ENCODE data around the gene HLA-DRA.

Gene HLA-DRA

DNA sequence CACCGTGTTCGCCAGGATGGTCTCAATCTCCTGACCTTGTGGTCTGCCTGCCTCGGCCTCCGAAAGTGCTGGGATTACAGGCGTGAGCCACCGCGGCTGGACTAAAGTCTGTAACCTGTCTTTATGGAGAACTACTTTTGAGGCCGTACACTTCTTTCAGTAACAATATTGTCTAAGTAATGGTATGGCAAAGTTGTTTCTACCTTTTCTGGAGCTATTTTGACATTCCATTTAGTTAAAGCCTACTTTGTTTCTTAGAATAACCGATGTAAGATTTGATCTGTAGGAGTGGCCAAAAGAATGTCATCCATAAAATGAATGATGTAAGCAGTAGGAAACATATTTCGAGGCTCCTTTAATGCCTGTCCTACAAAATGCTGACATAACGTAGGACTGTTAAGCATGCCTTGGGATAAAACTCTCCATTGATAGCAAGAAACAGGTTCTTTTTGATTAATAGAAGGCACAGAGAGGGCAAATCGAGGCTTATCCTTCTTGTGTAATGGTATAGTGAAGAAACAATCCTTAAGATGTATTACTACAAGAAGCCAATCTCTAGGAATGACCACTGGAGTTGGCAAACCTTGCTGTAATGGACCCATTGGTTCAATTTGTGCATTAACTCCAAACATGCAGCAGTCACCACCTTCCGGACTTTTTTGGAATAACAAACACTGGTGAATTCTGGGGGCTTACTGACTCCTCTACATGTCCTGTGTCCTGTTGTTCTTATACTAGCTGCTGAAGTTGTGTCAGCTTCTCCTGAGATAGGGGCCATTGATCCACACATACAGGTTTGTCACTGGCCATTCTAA, 35.9 kb downstream of the HLA-DRA start:
- DNase-seq (ENCODE audit: low read depth), result no peak

DNA sequence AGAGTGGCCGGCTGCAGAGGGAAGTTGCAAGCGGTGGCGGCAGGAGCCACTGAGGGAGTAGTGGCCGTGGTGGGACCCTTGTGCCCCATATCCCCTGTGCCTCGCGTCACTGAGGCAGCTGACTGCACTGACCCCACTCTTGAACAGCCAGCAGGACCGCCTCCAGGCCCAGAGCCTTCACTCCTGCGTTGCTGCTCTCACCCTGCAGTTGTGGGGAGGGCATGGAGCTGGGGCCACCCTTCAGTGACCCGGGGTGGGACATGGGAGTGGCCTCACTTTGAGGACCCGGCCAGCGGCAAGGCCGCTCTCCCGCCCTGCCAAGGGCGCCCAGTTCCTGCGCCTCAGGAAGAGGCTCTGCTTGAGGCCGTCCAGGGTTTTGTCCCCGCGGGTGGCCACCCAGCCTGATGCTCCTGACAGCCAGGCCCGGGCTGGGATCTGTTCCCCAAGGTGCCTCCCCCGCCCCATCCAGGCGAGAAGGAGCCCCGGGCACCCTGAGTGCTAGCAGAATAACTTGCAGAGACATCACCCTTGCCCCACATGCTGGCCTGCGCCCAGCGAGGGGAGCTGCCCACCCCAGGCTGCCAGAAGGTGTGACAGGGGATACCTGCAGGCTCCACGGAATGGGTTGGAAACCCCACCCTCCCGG, 44.4 kb downstream of the HLA-DRA start:
- DNase-seq (ENCODE audit: low read depth), result no peak

DNA sequence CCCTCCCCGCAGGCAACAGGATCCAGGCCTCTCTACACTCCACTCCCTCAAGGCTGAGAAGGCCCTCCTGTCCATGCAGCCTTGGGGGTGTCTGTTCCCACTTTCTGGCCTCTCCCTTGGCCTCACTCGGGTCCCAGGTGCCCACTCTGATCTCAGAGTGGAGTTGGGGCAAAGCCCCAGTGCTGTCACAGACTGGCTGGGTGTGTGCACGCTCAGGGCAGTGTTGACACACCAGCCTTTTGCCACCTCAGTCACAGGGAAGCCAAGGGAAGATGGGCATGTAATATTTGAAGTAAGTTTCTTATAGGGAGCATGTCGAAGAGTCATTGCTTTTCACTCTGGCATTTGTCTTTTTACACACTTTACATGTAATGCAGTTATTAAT, 44.9 kb downstream of the HLA-DRA start:
- DNase-seq (ENCODE audit: low read depth), result no peak

DNA sequence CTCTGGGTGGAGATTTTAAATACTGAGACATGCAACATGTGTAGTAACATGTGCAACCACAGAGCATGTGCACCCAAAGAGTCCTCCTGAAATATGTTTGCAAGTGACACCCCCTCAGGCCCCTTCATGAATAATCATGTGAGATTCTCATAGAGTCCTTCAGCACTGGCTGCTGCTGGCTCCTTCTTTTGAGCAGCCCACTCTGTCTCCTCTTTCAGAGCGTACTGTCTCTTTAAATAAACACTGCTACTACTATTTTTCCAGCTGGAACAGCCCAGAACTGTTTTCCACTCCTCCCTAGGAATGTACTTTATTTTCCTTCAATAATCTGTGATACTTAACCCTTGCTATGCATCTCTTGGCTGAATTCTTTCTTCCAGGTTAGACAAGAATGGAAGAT, 48.4 kb downstream of the HLA-DRA start:
- no peak for DNase-seq (ENCODE audit: low read depth)

DNA sequence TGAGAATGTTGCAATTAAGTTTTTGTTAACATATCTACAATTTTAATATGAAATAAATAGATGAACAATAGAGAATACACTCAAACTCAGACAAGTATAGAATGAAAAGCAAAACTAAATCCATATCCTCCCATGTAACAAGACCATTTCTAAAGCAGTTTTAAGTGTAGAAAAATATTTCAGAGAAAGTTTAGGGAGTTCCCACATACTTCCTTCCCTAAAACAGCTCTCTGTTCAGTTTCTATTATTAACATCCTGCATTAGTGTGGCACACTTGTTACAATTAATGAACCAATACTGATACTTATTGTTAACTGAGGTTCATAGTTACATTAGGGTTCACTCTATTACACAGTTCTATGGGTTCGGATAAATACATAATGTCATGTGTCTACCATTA, 52.0 kb downstream of the HLA-DRA start:
- no peak for DNase-seq (ENCODE audit: low read depth)

DNA sequence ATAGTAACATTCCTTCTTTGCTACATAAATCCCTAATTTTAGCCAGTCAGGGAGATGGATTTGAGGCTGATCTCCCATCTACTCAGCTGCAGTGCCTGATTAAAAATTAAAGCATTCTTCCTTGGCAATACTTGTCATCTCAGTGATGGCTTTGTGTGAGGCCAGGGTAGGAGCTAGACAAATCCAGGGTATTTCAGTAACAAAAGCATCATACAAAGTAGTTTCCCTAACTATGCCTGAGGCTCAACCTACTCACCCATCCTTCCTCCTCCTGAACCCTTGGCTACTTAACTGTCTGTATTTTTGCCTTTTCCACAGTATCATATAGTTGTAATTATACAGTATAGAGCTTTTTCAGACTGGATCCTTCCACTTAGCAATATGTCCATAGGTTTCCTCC, 52.7 kb downstream of the HLA-DRA start:
- DNase-seq (ENCODE audit: low read depth), result no peak
